ENCODE measurements around the gene DBF4.

- no peak for TF ChIP-seq POLR2A (IDR thresholded peaks at IDR 0.05)
- TF ChIP-seq CTCF (IDR thresholded peaks at IDR 0.05) = no peak
These were observed at the start of gene DBF4, which contains the start of gene SLC25A40 for GRCh38 chr7:87876040-87876868.

Data from lower leg skin (tissue), 3 donors.